Stimulated activated CD8-positive, alpha-beta memory T cell treated with anti-CD3 and anti-CD28 coated beads, Interleukin-12 subunit alpha, Interleukin-12 subunit beta, amount 100 ng/mL, for 24 hours (primary cell): ENCODE data around the gene GNAT1.
"Not testable (repeated sequence)": the region's sequence is repeated elsewhere in the genome, so short reads cannot be mapped to it uniquely, and the experiment has no call there.

Experiments
- DNase-seq: peaks from one replicate; pipeline ENCODE4 v3.0.0-alpha.2; 2020; ENCODE audit errors: extremely low read depth

GNAT1 gene

GRCh38 chr3:50241713-50242380 lies 50.4 kb downstream of the GNAT1 start:
- DNase-seq: no peak

DNA sequence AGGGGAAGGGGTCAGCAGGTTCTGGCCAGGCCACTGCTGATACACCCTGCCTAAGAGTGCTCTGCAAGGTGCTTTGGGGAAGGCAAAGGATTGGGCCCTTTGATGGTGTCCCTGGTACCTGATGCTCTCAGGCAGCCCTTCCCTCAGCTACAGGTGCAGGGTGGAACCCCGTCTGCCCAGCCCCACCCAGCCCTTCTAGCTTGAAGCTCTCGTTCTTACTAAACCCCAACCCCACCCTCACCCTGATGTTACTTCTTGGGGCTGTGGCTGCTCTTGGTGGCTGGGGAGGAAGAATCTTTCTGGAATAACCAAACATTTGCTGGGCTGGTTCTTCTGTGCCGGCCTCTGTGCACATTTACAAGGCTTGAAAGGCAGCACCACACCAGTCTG lies 51.0 kb downstream of the GNAT1 start:
- no peak for DNase-seq

- DNase-seq: no peak
These were observed 51.6 kb downstream of the GNAT1 start for GRCh38 chr3:50242851-50243542.

GRCh38 chr3:50243543-50243895 lies 52.1 kb downstream of the GNAT1 start:
- DNase-seq: no peak

GRCh38 chr3:50244813-50245212 lies 53.4 kb downstream of the GNAT1 start:
- DNase-seq: not testable (repeated sequence)

GRCh38 chr3:50245251-50245745 lies 53.9 kb downstream of the GNAT1 start:
- DNase-seq: no peak

- peak; percentile 83 for DNase-seq
These were observed 54.6 kb downstream of the GNAT1 start for GRCh38 chr3:50245831-50246516.

- peak; percentile 69 for DNase-seq
These were observed 55.1 kb downstream of the GNAT1 start for GRCh38 chr3:50246517-50246954.
